ENCODE measurements around the gene TRIM47. TPM values are rescaled to one million over a fixed set of nuclear protein-coding genes. Genes with fewer than 3 reads are reported as not detected.

The TRIM47 gene
- total and polyA plus RNA-seq, 2 of the 13 experiments (the other 11 are each of a cell fraction or from before 2014, with no cell fraction given): 33.5 to 82.0 TPM

DNA sequence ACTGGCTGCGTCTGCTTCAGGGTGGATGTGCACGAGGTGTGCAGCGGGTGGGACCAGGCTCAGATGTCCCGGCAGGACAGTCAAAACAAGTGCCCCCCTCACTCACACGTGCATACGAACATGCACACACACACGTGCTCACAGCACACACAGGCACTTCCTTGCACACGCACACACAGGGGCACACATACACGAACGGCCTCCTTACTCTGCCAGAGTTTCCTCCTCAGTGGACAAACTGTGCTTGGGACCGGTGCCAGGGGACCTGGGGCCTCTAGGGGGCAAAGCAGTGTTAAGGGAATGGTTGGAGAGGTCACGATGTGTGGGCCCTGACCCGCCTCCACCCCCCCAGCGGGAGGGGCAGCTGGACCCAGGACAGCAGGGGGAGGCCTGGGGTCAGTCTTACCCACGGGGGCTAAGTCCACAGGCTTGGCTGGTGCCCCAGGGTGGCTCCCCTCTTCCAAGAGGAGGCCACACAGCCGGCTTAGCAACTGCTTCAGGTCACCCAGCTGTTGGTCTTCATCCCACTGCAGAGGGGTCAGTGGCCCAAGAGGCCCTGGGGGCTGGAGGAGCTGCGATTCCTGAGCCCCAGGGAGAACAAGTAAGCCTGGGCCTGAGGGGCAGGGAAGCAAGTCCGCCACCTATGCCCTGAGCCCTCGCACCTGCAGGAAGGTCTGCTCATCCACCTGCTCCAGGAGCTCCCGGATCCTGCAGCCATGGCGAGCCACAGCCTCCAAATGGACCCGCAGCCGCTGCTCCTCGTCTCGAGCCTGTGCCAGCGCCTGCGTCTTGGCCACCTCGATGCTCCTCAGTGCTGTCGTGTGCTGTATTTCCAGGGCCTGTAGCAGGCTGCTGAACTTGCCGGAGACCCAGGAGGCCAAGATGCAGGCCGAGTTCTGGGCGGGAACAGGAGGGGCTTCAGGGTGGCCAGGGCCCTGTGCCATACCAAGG is 13.5 kb upstream of the TRIM47 start (continued):
- no peak for TF ChIP-seq ZNF136 (CRISPR knock-in tag; IDR thresholded peaks at IDR 0.05; ENCODE audit: low read depth)
- TF ChIP-seq, protein P1, sequence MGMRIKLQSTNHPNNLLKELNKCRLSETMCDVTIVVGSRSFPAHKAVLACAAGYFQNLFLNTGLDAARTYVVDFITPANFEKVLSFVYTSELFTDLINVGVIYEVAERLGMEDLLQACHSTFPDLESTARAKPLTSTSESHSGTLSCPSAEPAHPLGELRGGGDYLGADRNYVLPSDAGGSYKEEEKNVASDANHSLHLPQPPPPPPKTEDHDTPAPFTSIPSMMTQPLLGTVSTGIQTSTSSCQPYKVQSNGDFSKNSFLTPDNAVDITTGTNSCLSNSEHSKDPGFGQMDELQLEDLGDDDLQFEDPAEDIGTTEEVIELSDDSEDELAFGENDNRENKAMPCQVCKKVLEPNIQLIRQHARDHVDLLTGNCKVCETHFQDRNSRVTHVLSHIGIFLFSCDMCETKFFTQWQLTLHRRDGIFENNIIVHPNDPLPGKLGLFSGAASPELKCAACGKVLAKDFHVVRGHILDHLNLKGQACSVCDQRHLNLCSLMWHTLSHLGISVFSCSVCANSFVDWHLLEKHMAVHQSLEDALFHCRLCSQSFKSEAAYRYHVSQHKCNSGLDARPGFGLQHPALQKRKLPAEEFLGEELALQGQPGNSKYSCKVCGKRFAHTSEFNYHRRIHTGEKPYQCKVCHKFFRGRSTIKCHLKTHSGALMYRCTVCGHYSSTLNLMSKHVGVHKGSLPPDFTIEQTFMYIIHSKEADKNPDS (CRISPR knock-in tag; IDR thresholded peaks at IDR 0.05): peak; percentile 93
- peak; percentile 31; the same call in 1 of the 2 replicates for TF ChIP-seq TP53 (CRISPR knock-in tag; conservative IDR thresholded peaks at IDR 0.05)
- peak; percentile 73 for TF ChIP-seq MXD4 (CRISPR knock-in tag; IDR thresholded peaks at IDR 0.05)
- no peak; the same call in none of the 2 replicates for TF ChIP-seq NCOA1 (CRISPR knock-in tag; IDR thresholded peaks at IDR 0.05)
- TF ChIP-seq, protein P2, sequence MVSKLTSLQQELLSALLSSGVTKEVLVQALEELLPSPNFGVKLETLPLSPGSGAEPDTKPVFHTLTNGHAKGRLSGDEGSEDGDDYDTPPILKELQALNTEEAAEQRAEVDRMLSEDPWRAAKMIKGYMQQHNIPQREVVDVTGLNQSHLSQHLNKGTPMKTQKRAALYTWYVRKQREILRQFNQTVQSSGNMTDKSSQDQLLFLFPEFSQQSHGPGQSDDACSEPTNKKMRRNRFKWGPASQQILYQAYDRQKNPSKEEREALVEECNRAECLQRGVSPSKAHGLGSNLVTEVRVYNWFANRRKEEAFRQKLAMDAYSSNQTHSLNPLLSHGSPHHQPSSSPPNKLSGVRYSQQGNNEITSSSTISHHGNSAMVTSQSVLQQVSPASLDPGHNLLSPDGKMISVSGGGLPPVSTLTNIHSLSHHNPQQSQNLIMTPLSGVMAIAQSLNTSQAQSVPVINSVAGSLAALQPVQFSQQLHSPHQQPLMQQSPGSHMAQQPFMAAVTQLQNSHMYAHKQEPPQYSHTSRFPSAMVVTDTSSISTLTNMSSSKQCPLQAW (CRISPR knock-in tag; IDR thresholded peaks at IDR 0.05): no peak
- TF ChIP-seq ZNF883 (CRISPR knock-in tag; IDR thresholded peaks at IDR 0.05; ENCODE audit: not compliant biosample characterization): no peak
- TF ChIP-seq, protein P3, sequence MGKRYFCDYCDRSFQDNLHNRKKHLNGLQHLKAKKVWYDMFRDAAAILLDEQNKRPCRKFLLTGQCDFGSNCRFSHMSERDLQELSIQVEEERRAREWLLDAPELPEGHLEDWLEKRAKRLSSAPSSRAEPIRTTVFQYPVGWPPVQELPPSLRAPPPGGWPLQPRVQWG (CRISPR knock-in tag; IDR thresholded peaks at IDR 0.05; ENCODE audit: borderline replicate concordance, low read depth): no peak
- TF ChIP-seq, protein P4, sequence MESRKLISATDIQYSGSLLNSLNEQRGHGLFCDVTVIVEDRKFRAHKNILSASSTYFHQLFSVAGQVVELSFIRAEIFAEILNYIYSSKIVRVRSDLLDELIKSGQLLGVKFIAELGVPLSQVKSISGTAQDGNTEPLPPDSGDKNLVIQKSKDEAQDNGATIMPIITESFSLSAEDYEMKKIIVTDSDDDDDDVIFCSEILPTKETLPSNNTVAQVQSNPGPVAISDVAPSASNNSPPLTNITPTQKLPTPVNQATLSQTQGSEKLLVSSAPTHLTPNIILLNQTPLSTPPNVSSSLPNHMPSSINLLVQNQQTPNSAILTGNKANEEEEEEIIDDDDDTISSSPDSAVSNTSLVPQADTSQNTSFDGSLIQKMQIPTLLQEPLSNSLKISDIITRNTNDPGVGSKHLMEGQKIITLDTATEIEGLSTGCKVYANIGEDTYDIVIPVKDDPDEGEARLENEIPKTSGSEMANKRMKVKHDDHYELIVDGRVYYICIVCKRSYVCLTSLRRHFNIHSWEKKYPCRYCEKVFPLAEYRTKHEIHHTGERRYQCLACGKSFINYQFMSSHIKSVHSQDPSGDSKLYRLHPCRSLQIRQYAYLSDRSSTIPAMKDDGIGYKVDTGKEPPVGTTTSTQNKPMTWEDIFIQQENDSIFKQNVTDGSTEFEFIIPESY (CRISPR knock-in tag; IDR thresholded peaks at IDR 0.05): 0 out of 2 replicates have a peak, but pooled peaks have one; percentile 10
- peak; percentile 83; the same call in 1 of the 2 replicates for TF ChIP-seq NFKBIZ (CRISPR knock-in tag; IDR thresholded peaks at IDR 0.05)
- no peak for TF ChIP-seq NFYC (CRISPR knock-in tag; IDR thresholded peaks at IDR 0.05)
- peak; percentile 67; the same call in 1 of the 2 replicates for TF ChIP-seq DMAP1 (CRISPR knock-in tag; IDR thresholded peaks at IDR 0.05)
- no peak for TF ChIP-seq ZNF713 (CRISPR knock-in tag; IDR thresholded peaks at IDR 0.05)
- peak; percentile 81; the same call in 1 of the 2 replicates for TF ChIP-seq MAZ (IDR thresholded peaks at IDR 0.05; ENCODE audit: borderline replicate concordance, low read depth, low read length)
- peak; percentile 86 for TF ChIP-seq MAZ (CRISPR knock-in tag; IDR thresholded peaks at IDR 0.05; ENCODE audit: low read depth)
- TF ChIP-seq ZNF652 (CRISPR knock-in tag; IDR thresholded peaks at IDR 0.05; ENCODE audit: borderline replicate concordance, low read depth): no peak
- peak; percentile 36; the same call in 1 of the 2 replicates for TF ChIP-seq ATF7-NPFF (CRISPR knock-in tag; IDR thresholded peaks at IDR 0.05; ENCODE audit: low read depth)
- TF ChIP-seq, protein P5, sequence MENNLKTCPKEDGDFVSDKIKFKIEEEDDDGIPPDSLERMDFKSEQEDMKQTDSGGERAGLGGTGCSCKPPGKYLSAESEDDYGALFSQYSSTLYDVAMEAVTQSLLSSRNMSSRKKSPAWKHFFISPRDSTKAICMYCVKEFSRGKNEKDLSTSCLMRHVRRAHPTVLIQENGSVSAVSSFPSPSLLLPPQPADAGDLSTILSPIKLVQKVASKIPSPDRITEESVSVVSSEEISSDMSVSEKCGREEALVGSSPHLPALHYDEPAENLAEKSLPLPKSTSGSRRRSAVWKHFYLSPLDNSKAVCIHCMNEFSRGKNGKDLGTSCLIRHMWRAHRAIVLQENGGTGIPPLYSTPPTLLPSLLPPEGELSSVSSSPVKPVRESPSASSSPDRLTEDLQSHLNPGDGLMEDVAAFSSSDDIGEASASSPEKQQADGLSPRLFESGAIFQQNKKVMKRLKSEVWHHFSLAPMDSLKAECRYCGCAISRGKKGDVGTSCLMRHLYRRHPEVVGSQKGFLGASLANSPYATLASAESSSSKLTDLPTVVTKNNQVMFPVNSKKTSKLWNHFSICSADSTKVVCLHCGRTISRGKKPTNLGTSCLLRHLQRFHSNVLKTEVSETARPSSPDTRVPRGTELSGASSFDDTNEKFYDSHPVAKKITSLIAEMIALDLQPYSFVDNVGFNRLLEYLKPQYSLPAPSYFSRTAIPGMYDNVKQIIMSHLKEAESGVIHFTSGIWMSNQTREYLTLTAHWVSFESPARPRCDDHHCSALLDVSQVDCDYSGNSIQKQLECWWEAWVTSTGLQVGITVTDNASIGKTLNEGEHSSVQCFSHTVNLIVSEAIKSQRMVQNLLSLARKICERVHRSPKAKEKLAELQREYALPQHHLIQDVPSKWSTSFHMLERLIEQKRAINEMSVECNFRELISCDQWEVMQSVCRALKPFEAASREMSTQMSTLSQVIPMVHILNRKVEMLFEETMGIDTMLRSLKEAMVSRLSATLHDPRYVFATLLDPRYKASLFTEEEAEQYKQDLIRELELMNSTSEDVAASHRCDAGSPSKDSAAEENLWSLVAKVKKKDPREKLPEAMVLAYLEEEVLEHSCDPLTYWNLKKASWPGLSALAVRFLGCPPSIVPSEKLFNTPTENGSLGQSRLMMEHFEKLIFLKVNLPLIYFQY (CRISPR knock-in tag; IDR thresholded peaks at IDR 0.05; ENCODE audit: borderline replicate concordance): peak; percentile 83

Data from HepG2 (cell line).